ENCODE data around the gene WARS2.

DNA sequence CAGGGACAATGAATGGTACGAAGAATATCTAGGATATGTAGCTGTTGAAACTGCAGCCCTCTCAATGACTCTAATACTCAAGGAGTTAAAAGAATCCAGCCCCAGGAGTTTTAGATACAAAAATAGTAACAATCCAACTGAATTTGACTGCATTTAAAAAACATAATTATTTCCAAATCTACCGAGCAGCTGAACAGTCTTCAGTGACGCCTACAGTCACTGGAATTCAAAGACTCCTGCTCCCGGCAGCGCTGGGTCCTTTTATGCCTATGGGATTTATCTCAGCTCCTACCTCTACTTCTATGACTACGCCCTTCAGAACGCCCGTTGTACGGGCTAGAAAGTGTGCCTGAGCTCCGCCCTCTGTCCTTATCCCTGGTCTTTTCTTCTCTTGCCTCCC lies 55.7 kb downstream of the WARS2 start:
- TF ChIP-seq, protein P1, sequence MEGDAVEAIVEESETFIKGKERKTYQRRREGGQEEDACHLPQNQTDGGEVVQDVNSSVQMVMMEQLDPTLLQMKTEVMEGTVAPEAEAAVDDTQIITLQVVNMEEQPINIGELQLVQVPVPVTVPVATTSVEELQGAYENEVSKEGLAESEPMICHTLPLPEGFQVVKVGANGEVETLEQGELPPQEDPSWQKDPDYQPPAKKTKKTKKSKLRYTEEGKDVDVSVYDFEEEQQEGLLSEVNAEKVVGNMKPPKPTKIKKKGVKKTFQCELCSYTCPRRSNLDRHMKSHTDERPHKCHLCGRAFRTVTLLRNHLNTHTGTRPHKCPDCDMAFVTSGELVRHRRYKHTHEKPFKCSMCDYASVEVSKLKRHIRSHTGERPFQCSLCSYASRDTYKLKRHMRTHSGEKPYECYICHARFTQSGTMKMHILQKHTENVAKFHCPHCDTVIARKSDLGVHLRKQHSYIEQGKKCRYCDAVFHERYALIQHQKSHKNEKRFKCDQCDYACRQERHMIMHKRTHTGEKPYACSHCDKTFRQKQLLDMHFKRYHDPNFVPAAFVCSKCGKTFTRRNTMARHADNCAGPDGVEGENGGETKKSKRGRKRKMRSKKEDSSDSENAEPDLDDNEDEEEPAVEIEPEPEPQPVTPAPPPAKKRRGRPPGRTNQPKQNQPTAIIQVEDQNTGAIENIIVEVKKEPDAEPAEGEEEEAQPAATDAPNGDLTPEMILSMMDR (IDR thresholded peaks at IDR 0.05): no peak
- no peak for TF ChIP-seq EZH2phosphoT487 (IDR thresholded peaks at IDR 0.05)

All from neural progenitor cell (in vitro differentiated cells).